Fibroblast of gingiva (primary cell): Measurements from ENCODE around the gene CBX6.
"Not testable (repeated sequence)": the region's sequence is repeated elsewhere in the genome, so short reads cannot be mapped to it uniquely, and the experiment has no call there.

Experiments used
- DNase-seq: peaks from one replicate; pipeline ENCODE4 v3.0.0-alpha.2; 2011; ENCODE audit warnings: low read depth

Gene CBX6

DNA sequence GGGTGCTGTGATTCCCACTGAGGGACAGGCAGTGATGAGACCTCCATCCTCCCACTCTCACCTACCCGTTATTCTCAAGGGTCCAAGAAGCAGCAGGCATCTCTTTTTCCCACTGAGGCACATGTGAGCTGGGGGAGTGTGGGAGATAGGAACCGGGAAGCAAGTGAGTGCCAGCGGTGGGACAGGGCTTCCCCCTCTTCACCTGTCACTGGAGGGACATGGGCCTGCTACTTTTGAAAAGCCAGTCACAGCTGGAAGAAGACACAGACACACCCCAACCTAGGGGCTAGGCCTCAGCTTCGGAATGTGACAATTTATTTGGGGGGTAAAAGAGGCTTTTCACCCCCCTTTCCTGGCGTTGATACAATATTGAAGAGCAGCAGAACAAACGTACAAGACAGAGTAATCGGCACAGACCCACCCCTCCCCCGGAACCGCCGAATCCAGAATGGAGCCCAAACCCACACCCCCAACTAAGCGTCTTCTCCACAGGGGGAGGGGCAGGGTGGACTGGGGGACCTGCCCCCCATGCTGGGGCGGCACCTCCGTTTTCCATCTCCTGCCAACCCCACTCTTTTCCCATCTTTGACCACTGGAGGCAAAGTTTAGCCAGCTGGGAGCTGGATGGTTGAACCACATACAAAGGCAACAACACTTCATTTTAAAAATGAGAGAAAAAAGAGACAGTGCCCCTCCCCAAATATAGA, 10.7 kb downstream of the CBX6 start:
- DNase-seq = no peak

DNA sequence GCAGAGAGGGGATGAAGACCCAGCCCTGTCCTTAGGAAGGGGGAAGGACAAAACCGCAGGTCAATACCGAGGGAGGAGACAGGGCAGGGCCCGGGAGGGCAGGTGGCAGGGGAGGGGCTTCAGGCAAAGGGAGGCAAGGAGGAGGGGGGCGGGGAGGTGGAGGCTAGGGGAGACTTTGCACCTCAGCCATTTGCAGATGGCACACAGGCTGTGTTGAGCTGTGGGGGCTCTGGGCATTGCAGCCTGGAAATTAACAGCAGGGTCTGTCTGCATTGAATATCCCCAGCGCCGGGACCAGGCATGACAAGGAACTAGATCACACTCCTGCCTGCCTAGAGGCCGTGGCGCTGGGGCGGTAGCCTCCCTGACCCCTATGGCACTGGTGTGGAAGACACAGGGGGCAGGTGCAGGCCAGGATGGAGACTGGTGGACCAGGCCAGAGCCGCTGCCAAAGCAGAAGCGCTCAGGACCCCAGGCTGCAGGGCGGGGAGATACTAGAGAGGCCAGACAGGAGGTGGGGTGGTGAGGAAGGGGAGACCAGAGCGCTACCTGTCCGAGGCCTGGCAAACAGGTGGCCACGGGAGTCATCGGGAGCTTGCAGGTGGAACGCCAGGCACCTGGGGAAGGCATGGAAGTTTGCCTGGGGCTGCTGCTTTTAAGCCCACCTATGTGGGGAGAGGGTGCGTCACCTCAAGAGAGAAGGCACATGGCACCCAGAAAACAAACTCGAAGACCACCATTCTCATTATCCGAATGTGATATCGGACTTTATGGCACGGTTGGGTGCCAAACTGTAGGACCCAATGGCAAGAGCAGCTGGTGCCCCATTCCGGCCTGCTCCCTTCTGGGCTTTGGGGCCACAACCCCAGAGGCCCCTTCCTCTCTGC, 11.5 kb downstream of the CBX6 start:
- no peak for DNase-seq

DNA sequence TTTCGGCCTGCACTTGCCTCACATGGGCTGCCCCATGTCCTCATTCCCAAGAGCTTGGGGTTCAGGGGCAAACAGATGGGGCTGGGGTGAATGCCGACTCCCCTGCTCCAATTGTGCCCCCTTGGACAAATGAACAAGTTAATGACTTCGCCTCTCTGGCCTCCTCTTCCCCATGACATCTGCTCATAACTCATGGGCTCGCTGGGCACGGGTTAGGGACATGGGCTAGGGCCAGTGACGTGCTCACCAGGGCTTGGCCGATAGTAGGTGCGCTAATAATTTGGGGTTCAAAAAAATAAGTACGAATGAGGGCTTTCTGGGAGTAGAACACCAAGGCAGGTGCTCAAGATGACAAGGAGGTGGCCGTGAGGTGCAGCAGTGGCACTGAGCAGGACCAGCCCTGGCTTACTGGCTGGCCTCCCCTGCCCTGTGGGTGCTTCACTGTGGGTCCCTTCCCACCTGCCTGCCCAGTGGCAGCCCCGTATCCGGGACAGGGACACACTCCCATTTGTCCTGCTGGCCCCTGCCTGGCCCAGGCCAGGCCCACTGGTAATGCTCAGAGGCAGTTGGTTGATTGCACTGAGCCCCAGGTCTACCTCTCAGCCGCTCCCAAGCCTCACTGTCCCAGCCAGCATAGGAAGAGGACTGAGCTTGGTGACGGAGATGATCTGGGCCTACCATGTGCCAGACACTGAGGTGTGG, 12.3 kb downstream of the CBX6 start:
- DNase-seq = no peak

DNA sequence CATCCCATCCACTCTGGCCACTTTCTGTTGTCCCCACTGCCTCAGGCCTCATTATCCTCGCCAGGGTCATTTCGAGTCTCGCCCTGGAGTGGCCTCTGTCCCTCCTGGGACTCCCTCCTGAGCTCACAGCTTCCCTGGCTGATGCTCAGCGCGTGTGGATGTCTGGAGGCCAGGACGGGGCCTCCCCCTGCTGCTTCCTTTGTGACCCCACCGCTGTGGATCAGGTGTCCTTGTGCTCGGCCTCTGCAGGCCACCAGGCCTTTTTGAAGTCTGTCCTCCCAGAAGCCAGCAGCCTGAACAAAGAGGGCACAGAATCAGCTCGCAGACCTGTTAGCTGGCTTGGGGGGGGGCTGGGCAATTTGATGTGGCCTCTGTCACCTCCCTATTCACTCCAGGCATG, 13.5 kb downstream of the CBX6 start:
- DNase-seq = no peak

DNA sequence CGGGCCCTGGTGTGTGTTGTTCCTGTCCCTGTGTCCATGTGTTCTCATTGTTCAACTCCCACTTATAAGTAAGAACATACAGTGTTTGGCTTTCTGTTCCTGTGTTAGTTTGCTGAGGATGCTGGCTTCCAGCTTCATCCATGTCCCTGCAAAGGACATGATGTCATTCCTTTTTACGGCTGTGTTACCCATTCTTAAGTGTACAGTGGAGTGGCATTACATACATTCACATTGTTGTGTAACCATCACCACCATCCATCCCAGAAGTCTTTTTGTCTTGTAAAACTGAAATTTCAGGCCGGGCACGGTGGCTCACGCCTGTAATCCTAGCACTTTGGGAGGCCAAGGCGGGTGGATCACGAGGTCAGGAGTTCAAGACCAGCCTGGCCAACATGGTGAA, 17.5 kb downstream of the CBX6 start:
- DNase-seq = not testable (repeated sequence)

DNA sequence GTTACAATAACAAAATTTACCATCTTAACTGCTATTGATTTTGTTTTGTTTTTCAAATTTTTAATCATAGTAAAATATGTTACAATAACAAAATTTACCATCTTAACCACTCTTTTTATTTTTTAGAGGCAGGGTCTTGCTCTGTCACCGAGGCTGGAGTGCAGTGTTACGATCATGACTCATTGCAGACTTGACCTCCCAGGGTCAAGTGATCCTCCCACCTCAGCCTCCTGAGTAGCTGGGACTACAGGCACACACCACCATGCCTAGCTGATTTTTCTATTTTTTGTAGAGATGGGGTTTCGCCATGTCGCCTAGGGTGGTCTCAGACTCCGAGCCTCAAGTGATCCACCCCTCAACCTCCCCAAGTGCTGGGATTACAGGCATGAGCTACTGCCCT, 18.1 kb downstream of the CBX6 start:
- not testable (repeated sequence) for DNase-seq

DNA sequence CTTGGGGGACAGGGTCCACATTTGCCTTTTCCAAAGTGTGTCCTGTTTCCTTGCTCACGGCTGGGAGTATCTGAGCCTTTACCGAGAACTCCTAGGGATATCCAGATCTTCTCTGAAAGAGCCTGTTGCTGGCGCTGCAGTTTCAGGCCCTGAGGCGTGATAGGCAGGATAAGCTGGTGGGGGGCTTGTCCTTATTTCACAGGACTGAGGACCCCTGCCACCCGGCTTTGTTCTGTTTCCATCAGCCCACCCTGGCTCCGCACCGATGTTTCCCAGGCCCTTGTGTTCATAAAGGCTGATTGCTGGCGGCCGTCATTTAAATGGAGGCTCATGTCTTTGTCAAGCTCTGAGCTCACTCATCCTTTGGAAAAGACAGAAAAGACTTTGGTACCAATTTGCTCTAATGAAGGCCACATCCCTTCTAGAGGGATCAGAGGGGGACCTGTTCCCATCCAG, 18.8 kb downstream of the CBX6 start:
- DNase-seq = no peak

DNA sequence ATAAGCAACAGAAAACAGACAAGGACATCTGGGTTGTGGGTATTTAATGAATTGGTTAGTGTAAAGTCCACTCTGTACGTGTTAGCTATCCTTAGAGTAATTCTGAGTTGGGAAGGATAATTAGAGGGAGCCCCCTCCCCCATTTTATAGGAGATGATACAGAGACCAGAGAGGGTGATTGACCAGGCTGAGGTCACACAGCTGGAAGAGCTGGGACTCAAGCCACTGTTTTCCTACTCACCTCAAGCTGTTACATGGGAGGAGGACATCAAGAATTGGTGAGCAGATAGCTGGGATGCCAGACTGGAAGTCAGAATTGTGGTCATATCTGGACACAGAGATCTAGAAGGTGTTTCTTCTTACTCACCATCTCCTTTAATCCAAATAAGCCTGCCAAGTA, 19.5 kb downstream of the CBX6 start:
- DNase-seq = no peak

DNA sequence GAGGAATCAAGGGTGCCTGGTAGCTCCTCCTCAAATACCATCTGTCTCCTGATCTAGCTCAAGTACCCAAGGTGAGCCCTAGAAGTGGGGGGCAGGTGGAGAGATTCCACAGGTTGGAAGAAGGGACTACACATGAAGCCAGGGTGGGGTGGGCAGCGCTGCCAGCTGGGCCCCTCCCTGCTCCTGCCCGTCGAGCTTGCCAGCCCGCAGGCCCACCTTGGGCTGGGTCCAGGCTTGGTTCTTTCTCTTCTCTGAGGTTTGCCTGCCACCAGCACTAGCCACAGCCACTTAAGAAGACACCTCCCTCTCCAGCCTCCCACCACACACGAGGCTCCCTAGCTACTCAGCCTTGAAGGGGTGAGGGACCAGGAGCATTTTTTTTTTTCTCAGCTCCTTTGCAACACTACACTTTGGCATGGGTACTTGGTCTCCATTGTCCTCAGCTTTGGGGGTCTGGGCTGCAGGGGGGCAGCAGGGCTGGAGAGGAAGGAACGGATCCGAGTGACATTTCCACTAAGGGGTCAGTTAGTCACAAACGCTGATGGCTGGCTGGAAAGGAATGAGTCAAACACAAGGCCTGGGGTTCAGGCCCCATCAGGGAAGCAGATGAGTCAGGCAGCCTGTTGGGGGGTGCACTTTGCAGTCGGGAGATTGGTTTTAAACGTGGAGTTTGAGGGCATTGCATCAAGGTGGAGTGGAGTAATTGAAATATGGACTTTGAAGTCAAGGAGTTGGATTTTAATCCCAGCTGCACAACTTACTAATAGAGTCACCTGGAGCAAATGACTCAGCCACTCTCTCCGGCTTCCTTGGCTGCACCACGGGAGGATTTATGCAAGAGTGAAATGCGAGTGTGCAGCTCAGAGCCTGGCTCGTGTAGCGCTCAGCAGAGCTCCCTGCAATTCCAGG, 20.8 kb downstream of the CBX6 start:
- DNase-seq = peak; percentile 32

DNA sequence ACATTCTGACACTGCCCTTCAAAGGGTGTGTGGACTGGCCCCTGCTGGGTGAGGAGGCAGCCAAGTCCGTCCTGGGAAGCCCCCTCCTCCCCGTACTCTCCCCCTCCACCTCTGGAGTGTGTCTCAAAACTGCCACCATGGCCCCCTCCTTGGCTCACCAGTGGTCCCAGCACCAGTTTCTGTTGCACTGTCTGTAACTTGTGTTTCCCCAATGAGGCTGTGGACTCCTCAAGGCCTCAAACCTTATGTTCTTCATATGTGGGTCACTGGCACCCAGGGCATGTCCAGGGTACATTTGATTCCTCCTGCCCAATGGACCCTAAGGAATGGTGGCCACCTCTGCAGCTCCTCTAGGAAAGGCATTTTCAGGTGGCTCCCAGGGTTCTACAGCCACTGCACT, 21.6 kb downstream of the CBX6 start:
- no peak for DNase-seq

DNA sequence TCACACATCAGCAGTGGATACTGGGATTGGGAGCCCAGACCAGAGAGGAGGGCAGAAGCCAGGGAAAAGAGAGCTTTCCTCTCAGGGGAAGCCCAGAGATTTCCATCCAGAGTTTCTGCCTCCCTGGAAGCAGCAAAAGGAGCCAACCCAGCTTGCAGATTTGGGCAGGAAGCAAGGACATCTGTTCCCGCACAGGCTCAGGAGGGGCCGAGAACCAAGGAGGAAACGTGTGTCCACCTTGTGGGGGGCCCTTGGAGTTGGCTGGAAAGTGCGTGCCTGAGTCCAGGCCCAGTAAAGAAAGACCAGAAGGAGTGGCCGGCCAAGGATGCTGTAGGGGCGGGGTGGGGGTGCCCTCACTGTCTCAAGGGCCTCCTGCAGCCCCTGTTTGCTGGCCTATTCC, 22.2 kb downstream of the CBX6 start:
- no peak for DNase-seq

DNA sequence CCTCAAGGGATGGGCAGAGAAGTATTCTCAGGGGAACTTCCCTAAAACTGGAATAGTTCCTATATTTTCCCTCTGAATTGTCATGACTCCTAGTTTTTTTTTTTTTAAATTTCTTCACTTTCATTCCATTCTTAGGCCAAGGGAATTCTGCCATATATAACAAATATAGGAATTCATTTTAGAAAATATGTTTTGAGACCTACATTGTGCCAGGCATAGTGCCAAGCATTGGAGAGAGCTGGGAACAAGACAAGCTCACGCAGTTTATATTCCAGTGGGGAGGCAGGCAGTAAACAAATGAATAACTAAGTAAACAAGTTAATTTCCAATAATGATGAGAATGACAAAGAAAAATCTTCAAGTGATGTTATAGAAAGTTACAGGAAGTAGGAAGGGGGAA, 25.6 kb downstream of the CBX6 start:
- DNase-seq = no peak

DNA sequence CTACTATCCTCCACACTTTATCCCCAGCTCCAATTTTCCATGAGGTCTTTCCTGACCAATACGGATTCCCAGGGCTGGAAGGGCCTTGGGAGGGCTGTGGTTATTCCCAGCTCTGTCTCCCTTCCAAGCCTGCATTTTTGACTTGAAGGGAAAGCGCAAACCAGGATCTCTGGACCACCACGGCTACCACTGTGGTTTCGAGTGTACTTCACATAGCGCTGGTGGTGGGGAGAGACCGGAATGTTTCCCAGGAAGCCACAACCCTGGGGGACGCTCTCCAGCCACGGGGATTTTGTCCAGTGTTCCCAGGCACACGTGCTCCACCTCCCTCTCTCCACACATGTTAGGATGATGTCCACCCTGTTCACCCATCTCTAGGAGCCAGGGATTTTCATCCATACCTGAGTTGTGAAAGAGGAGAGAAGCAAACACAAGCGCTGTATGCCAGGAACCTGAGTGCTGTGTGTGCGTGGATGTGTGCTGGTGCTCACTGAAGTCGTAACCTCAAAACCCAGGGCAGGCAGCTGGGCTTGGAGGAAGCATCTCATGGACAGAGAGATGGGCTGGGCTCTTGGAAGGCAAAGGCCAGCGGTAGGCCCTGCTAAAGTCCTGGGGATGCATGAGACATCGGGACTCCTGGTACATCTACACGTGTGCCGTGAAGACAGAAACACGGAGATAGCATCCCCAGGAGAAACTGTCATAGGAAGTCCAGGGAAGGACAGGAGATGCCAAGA, 26.8 kb downstream of the CBX6 start:
- no peak for DNase-seq

DNA sequence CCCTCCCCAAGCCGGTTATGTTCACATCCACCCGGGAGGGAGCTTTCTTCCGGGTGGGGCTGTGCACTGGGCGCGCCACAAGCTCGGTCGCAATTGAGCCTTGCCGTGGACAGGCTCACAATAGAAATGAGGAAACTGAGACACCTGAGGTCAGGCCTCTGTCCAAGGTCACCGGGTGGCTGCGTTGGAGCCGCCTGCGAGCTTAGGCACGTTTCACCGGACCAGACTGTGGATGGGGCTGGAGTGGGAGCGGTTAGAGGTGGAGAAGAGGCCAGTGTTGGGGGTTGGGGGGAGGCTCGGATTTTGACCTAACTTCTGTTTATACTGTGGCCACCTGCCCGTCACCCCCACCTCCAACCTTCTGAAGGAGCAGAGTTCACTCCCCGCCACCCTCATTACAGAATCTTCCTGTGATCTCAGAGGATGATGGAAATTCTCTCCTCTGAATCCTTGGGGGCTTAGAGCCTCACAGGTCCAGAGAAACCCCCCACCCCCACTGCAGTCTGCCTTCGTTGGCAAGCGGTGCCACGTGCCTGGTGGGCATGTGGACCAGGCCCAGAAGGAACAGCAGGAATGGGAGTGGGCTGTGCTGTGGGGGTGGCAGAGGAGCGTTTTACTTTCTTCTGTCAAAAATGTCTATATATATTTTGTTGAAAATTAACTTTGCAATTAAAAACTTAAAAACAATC, 27.6 kb downstream of the CBX6 start:
- DNase-seq = no peak

DNA sequence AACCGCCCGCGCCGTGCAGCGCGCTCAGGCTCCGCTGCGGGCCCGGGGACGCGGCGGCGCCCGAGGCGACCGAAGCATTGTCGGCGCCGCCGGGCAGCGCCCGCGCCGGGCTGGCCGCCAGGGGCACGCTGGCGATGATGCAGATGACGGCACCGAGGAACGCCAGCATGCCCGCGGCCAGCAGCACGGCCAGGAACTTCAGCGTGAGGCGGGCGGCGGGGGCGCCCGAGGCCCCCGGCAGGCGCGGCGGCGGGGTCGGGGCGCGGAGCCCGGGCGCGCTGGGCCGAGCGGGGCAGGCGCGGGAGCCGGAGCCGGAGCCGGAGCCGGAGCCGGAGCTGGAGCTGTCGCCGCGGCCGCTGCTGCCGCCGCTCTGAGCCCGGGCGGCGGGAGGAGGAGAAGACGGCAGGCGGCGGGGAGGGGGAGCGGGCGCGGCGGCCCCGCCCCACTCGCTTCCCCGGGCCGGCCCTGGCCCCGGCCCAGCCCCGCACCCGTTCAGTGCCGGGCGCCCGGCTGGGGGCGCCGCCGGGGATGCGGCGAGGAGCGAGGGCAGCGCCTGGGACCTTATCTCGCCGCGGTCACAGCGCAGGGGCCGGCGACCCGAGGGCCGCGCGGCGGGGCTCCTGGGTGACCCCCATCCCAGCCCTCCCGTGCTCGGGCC, 28.2 kb downstream of the CBX6 start, which contains the start of gene NPTXR:
NPTXR (minus strand) TSS at position 372 of the 658 bp plus-strand sequence.
- peak; percentile 41 for DNase-seq

DNA sequence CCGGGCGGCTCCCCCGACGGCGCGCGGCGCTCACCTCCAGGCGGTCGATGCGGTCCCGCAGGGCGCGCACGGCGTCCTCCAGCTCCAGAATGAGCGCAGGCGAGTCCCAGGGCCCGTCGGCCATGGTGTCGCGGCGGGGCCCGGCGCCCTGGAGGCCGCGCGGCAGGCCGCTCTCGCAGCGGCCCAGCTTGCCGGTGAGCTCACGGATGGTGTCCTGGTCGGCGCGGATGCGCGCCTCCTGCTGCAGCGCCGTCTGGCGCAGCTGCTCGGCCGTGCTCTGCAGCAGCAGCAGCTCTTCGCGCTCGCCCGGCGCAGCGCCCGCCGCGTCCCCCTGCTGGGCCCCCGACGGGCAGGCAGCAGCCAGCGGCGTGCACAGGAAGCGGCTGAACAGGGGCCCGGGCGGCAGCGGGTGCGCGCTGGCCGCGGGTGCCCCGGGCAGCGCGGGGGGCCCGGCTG, 28.8 kb downstream of the CBX6 start:
- peak; percentile 60 for DNase-seq

DNA sequence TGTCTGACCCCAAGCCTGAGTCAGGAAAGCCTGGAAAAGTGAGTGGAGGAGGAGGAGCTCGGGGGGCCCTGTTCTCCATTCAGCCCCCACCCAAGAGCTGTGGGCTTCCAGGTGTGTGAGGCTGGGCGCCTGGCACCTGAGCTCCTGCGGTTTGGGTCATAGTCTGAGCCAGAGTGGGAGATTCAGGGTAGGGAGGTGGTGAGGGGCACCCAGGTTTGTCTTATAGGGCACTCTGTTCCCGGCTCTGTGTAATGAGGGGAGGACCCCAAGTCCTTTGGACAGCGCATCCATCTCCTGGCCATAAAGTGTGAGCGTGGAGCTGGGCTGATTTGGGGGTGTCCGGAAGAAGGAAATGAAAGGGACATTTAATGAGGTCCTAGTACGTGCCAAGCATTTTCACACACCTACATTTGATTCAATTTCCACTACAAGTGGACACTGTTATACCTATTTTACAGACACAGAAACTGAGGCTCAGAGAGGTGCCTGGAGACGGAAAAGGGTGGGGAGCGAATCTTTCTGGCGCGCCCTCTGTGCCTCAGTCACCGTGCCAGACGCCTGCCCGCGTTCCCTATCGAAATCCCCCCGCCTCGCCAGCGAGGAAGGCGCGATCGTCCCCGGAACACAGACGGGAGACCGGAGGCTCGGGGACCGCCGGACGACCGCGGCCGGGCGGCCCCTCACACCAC, 29.4 kb downstream of the CBX6 start:
- no peak for DNase-seq

DNA sequence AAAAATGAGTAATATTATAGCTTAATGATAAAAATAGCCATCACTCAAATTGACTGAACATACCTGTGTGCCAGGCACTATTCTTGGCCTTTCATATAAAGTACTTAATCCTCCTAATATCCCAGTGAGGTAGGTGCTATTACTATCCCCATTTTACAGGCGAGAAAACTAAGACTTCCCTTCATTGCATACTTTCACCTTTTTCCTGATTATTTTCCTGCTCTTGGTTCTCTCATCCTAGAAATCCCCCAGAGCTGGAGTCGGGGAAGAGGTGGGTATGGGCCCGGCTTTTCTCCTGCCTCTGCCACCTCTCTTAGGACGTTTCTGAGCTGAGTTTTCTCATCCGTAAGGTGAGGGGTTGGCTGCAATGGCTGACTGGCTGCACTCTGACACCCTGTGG, 30.4 kb downstream of the CBX6 start:
- DNase-seq = no peak

DNA sequence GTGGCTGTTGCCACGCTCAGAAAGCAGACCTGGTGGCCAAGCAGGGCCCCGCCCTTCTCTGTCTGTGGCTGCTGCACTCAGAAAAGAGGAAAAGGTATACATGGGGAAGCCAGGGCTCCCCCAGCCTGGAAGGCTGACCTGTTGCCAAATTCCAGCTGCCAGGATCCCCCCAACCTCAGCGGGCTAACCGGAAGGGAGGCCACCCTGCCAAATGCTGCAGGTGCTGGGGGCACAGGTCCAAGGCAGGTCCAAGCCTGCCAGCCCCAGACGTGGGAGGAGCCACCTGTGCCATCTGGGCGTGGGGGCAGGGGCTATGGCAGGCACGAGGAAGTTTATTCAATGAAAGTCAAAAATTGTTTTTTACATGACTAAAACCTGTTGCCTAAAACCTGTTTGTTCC, 30.8 kb downstream of the CBX6 start:
- DNase-seq = no peak
